ENCODE measurements around the gene SGPP2. TPM values are rescaled to one million over a fixed set of nuclear protein-coding genes. Genes with fewer than 3 reads are reported as not detected.

The SGPP2 gene
- total RNA-seq, 1 experiment from 2014 or later = not detected

GRCh38 chr2:222468346-222468745 is 44.0 kb downstream of the SGPP2 start:
- no peak overlapping the region for H3K4me2 ChIP-seq (ENCODE audit: low read depth, low read length, poor library complexity, severe bottlenecking)

GRCh38 chr2:222470802-222471468 is 46.6 kb downstream of the SGPP2 start:
- no peak overlapping the region for H3K4me2 ChIP-seq (ENCODE audit: low read depth, low read length, poor library complexity, severe bottlenecking)

More at GRCh38 chr2:222468346-222468745, 44.0 kb downstream of the SGPP2 start:
- no peaks in the 10 kb centered on the region for H3K4me1 ChIP-seq (ENCODE audit: low read length)
- no peaks in the 10 kb centered on the region for H4K20me1 ChIP-seq (ENCODE audit: insufficient read depth, low read depth, low read length)
- H3K36me3 ChIP-seq (ENCODE audit: insufficient read depth, low read length) = no peaks in the 10 kb centered on the region
- H3K79me2 ChIP-seq (ENCODE audit: low read length) = no peaks in the 10 kb centered on the region
- no peaks in the 10 kb centered on the region for H3K27me3 ChIP-seq (ENCODE audit: low read length)
- no peak overlapping the region for H3K27ac ChIP-seq (ENCODE audit: low read length)
- no peak for DNase-seq
- H3K9me3 ChIP-seq (ENCODE audit: low read length) = no peaks in the 10 kb centered on the region
- H3K4me3 ChIP-seq (ENCODE audit: low read length) = no peak overlapping the region
- H2AFZ ChIP-seq (ENCODE audit: low read length) = no peak overlapping the region
- H3K9ac ChIP-seq (ENCODE audit: low read length) = no peak overlapping the region
- H3K9me2 ChIP-seq (replicated peaks; ENCODE audit: insufficient read depth, low read length) = no peaks in the 10 kb centered on the region

DNA sequence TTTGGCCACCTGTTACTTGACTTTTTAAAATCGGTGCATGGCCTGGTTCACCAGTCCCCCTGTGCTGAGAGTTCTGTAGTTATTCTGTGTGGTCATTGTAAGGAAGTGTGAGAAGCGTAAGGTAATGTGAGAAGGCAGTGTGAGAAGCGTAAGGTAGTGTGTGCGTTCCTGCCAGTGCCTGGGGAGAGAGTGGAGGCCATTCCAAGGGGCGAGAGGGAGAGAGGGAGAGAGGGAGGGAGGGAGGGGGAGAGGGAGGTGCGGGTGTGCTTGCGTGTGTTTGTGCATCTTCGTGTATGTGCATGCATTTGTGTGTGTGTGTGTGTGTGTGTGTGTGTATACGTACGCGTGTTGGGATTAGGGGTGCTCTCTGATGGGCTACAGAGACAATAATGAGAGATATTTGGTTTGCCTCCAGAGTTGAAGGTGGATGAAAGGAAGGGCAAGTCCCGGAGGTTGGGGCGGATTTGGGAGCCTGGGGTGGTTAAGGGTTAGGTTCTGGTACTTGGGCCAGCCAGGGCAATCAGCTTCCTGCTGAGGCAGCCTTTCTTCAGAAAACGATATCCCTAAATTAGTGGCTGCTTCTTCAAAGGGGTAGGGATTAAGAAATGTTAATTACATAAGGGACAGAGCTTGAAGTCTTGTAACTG is 53.7 kb downstream of the SGPP2 start:
- DNase-seq = no peak
- no peaks in the 10 kb centered on the region for H4K20me1 ChIP-seq (ENCODE audit: insufficient read depth, low read depth, low read length)
- no peak overlapping the region for H3K9ac ChIP-seq (ENCODE audit: low read length)

More at GRCh38 chr2:222470802-222471468, 46.6 kb downstream of the SGPP2 start:
- Histone ChIP-seq H3K4me3 (ENCODE audit: low read length) (no peak overlapping the region), H3K27ac (ENCODE audit: low read length) (no peak overlapping the region), H3K79me2 (ENCODE audit: low read length) (no peaks in the 10 kb centered on the region), H3K9me3 (ENCODE audit: low read length) (no peaks in the 10 kb centered on the region), H3K9ac (ENCODE audit: low read length) (no peak overlapping the region), H4K20me1 (ENCODE audit: insufficient read depth, low read depth, low read length) (no peaks in the 10 kb centered on the region), H3K27me3 (ENCODE audit: low read length) (no peaks in the 10 kb centered on the region), H3K4me1 (ENCODE audit: low read length) (no peaks in the 10 kb centered on the region), H2AFZ (ENCODE audit: low read length) (no peak overlapping the region), H3K9me2 (replicated peaks; ENCODE audit: insufficient read depth, low read length) (no peaks in the 10 kb centered on the region), H3K36me3 (ENCODE audit: insufficient read depth, low read length) (no peaks in the 10 kb centered on the region)
- no peak for DNase-seq

DNA sequence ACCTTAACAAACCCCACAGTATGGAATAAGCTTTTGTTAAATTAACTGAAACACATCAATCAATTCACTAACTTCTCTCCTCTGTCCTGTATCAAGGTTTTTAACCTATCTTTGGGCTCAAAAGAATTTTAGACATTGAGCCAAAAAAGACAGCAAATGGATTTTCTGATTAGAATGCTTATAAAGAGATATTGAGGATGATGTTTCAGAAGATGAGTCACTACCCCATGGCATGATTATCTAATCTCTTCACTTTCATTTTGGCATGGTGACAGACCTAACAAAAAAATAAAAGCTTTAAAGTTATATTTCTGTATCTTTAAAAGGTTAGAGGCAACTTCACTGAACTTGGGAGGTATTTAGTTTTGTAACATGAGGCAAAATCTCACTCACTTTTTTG is 55.5 kb downstream of the SGPP2 start:
- no peak overlapping the region for H3K27ac ChIP-seq (ENCODE audit: low read length)
- no peaks in the 10 kb centered on the region for H3K79me2 ChIP-seq (ENCODE audit: low read length)

More for the DNA sequence above, 53.7 kb downstream of the SGPP2 start:
- H2AFZ ChIP-seq (ENCODE audit: low read length) = no peak overlapping the region
- H3K4me2 ChIP-seq (ENCODE audit: low read depth, low read length, poor library complexity, severe bottlenecking) = no peak overlapping the region
- H3K4me1 ChIP-seq (ENCODE audit: low read length) = no peaks in the 10 kb centered on the region
- H3K36me3 ChIP-seq (ENCODE audit: insufficient read depth, low read length) = no peaks in the 10 kb centered on the region
- H3K79me2 ChIP-seq (ENCODE audit: low read length) = no peaks in the 10 kb centered on the region
- H3K27me3 ChIP-seq (ENCODE audit: low read length) = no peaks in the 10 kb centered on the region
- no peak overlapping the region for H3K27ac ChIP-seq (ENCODE audit: low read length)
- H3K9me3 ChIP-seq (ENCODE audit: low read length) = no peaks in the 10 kb centered on the region
- H3K9me2 ChIP-seq (replicated peaks; ENCODE audit: insufficient read depth, low read length) = no peaks in the 10 kb centered on the region
- no peak overlapping the region for H3K4me3 ChIP-seq (ENCODE audit: low read length)

DNA sequence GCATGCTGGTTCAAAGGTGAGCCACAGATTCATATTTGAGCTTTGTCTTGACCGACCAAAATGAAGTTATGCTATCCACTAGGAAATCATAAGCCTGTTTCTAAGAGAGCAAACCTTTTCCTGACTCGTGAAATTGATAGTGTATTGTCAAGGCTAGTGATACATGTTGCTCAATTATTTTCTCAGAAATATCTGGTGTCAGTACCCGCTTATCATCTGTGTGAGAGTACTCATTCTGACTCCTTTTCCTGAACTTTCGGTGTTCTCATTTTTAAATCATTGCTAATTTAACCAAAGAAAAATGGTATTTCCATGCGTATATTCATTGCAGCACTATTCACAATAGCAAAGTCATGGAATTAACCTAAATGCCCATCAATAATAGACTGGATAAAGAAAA is 56.2 kb downstream of the SGPP2 start:
- Histone ChIP-seq H4K20me1 (ENCODE audit: insufficient read depth, low read depth, low read length) (no peaks in the 10 kb centered on the region), H3K36me3 (ENCODE audit: insufficient read depth, low read length) (no peaks in the 10 kb centered on the region), H3K79me2 (ENCODE audit: low read length) (no peaks in the 10 kb centered on the region), H3K4me2 (ENCODE audit: low read depth, low read length, poor library complexity, severe bottlenecking) (no peak overlapping the region), H3K4me1 (ENCODE audit: low read length) (no peaks in the 10 kb centered on the region), H3K27me3 (ENCODE audit: low read length) (no peaks in the 10 kb centered on the region), H3K9me2 (replicated peaks; ENCODE audit: insufficient read depth, low read length) (no peaks in the 10 kb centered on the region), H3K9ac (ENCODE audit: low read length) (no peak overlapping the region), H3K27ac (ENCODE audit: low read length) (no peak overlapping the region), H3K9me3 (ENCODE audit: low read length) (no peaks in the 10 kb centered on the region), H2AFZ (ENCODE audit: low read length) (no peak overlapping the region), H3K4me3 (ENCODE audit: low read length) (no peak overlapping the region)
- DNase-seq = no peak

More for the DNA sequence above, 55.5 kb downstream of the SGPP2 start:
- Histone ChIP-seq H3K9ac (ENCODE audit: low read length) (no peak overlapping the region), H4K20me1 (ENCODE audit: insufficient read depth, low read depth, low read length) (no peaks in the 10 kb centered on the region), H2AFZ (ENCODE audit: low read length) (no peak overlapping the region), H3K4me1 (ENCODE audit: low read length) (no peaks in the 10 kb centered on the region), H3K4me3 (ENCODE audit: low read length) (no peak overlapping the region), H3K27me3 (ENCODE audit: low read length) (no peaks in the 10 kb centered on the region), H3K4me2 (ENCODE audit: low read depth, low read length, poor library complexity, severe bottlenecking) (no peak overlapping the region), H3K9me3 (ENCODE audit: low read length) (no peaks in the 10 kb centered on the region), H3K9me2 (replicated peaks; ENCODE audit: insufficient read depth, low read length) (no peaks in the 10 kb centered on the region), H3K36me3 (ENCODE audit: insufficient read depth, low read length) (no peaks in the 10 kb centered on the region)
- no peak for DNase-seq

GRCh38 chr2:222481941-222482340 is 57.6 kb downstream of the SGPP2 start:
- Histone ChIP-seq H2AFZ (ENCODE audit: low read length) (no peak overlapping the region), H4K20me1 (ENCODE audit: insufficient read depth, low read depth, low read length) (no peaks in the 10 kb centered on the region), H3K79me2 (ENCODE audit: low read length) (no peaks in the 10 kb centered on the region), H3K9me2 (replicated peaks; ENCODE audit: insufficient read depth, low read length) (no peaks in the 10 kb centered on the region), H3K9ac (ENCODE audit: low read length) (no peak overlapping the region), H3K27ac (ENCODE audit: low read length) (no peak overlapping the region), H3K27me3 (ENCODE audit: low read length) (no peaks in the 10 kb centered on the region), H3K9me3 (ENCODE audit: low read length) (no peaks in the 10 kb centered on the region), H3K4me2 (ENCODE audit: low read depth, low read length, poor library complexity, severe bottlenecking) (no peak overlapping the region), H3K4me1 (ENCODE audit: low read length) (no peaks in the 10 kb centered on the region), H3K36me3 (ENCODE audit: insufficient read depth, low read length) (no peaks in the 10 kb centered on the region), H3K4me3 (ENCODE audit: low read length) (no peak overlapping the region)
- DNase-seq = no peak

DNA sequence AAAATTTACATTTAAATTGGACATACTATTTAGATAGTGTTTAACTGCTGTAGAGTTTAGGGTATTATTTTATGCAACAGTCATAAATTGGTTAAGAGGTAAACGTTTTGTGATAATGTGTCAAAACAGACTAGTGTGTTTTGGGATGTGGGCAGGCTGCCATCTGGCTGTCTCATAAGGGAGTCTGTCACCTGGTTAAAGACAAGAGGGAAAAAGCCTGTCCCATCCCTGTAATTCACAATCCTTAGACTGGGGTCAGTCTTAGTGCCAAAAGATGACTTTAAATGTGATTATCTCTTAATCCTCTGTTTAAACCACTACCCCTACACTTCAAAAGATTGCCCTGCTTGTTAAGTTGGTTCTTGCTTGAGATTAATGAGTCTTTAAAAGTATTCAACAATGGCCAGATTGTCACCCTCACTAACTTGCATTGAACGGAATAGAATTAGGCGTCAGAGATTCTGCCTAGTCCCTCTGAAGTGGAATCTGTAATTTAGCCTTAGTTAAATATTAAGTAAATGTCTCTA is 59.2 kb downstream of the SGPP2 start:
- Histone ChIP-seq H3K79me2 (ENCODE audit: low read length) (no peaks in the 10 kb centered on the region), H2AFZ (ENCODE audit: low read length) (no peak overlapping the region), H4K20me1 (ENCODE audit: insufficient read depth, low read depth, low read length) (no peaks in the 10 kb centered on the region), H3K27ac (ENCODE audit: low read length) (no peak overlapping the region), H3K4me1 (ENCODE audit: low read length) (no peaks in the 10 kb centered on the region), H3K9me2 (replicated peaks; ENCODE audit: insufficient read depth, low read length) (no peaks in the 10 kb centered on the region), H3K9me3 (ENCODE audit: low read length) (no peaks in the 10 kb centered on the region), H3K4me2 (ENCODE audit: low read depth, low read length, poor library complexity, severe bottlenecking) (no peak overlapping the region), H3K36me3 (ENCODE audit: insufficient read depth, low read length) (no peaks in the 10 kb centered on the region), H3K4me3 (ENCODE audit: low read length) (no peak overlapping the region), H3K9ac (ENCODE audit: low read length) (no peak overlapping the region), H3K27me3 (ENCODE audit: low read length) (no peaks in the 10 kb centered on the region)
- no peak for DNase-seq

DNA sequence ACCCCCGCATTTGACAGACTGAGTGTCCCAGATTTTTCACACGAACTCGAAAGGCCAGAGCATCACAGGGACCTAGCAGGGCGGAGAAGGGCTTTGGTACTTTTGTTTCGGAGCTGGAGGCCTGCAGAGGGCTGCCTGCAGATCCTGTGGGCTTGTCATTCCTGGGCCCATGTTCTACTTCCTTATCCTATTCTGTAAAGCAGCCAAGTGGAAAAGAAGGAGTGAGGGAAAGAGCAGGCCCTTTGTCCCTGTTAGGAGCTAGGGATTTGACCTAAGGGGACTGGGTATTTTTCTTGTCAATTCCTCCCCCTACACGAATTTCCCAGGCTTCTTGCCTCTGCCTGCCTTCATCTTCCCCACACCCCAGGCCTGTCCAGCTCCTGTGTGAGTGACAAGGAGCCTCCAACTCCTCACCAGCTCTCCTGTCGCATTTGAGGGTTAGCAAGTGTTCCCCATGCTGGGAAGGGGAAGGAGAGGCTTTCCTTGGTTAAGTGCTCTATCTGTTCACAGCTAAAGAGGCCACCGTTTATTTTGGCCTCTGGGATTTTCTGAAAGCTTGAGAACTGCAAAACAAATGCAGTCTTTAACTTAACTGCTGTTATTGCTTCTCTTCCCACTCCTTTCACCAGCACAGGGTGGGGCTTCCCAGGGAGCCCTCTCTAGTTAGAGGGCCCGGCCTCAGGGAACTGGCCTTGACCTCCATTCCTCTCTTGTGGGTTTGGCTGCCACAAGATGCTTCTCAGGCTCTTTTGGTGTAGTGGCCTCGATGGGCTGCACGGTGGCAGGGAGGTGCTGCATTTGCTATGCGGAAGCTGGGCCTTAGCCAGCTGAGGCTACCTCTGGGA is 61.2 kb downstream of the SGPP2 start:
- no peaks in the 10 kb centered on the region for H3K36me3 ChIP-seq (ENCODE audit: insufficient read depth, low read length)
- no peaks in the 10 kb centered on the region for H3K4me1 ChIP-seq (ENCODE audit: low read length)
- no peaks in the 10 kb centered on the region for H3K27me3 ChIP-seq (ENCODE audit: low read length)
- DNase-seq = no peak
- no peaks in the 10 kb centered on the region for H3K79me2 ChIP-seq (ENCODE audit: low read length)
- no peaks in the 10 kb centered on the region for H3K9me2 ChIP-seq (replicated peaks; ENCODE audit: insufficient read depth, low read length)
- no peak overlapping the region for H2AFZ ChIP-seq (ENCODE audit: low read length)
- H3K4me2 ChIP-seq (ENCODE audit: low read depth, low read length, poor library complexity, severe bottlenecking) = no peak overlapping the region
- no peak overlapping the region for H3K27ac ChIP-seq (ENCODE audit: low read length)
- no peak overlapping the region for H3K9ac ChIP-seq (ENCODE audit: low read length)
- H3K4me3 ChIP-seq (ENCODE audit: low read length) = no peak overlapping the region
- H4K20me1 ChIP-seq (ENCODE audit: insufficient read depth, low read depth, low read length) = no peaks in the 10 kb centered on the region
- no peaks in the 10 kb centered on the region for H3K9me3 ChIP-seq (ENCODE audit: low read length)

Measured in Karpas-422 (cell line).